Measurements from ENCODE around the gene EXOSC2.
A peak's percentile ranks its signal among the peaks of the same experiment; 100 is the strongest.

EXOSC2 gene

GRCh38 chr9:130698514-130698913 lies 4.9 kb downstream of the EXOSC2 start:
- DNase-seq: no peak

DNA sequence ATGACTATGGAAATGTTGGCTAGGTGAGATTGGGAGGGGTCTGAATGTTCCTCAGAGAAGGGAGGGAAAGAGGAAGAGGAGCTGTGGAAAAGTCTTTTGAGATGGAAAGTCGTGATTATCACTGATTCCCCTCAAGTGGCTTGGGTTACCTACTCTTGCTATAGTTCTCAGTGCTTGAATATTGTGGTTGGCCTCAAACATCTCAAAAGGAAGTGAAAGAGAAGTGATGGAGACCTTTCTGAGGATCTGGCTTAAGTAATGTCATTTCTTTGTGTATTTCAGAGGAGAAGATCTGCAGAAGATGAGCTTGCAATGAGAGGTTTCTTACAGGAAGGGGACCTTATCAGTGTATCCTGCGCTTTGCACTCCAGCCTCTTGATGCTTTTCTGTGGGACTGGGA lies 5.5 kb downstream of the EXOSC2 start:
- no peak for DNase-seq

- peak; percentile 70 for DNase-seq
These were observed 7.8 kb downstream of the EXOSC2 start for GRCh38 chr9:130701059-130702022.

- no peak for DNase-seq
These were observed 9.9 kb downstream of the EXOSC2 start for GRCh38 chr9:130703501-130703900.

DNA sequence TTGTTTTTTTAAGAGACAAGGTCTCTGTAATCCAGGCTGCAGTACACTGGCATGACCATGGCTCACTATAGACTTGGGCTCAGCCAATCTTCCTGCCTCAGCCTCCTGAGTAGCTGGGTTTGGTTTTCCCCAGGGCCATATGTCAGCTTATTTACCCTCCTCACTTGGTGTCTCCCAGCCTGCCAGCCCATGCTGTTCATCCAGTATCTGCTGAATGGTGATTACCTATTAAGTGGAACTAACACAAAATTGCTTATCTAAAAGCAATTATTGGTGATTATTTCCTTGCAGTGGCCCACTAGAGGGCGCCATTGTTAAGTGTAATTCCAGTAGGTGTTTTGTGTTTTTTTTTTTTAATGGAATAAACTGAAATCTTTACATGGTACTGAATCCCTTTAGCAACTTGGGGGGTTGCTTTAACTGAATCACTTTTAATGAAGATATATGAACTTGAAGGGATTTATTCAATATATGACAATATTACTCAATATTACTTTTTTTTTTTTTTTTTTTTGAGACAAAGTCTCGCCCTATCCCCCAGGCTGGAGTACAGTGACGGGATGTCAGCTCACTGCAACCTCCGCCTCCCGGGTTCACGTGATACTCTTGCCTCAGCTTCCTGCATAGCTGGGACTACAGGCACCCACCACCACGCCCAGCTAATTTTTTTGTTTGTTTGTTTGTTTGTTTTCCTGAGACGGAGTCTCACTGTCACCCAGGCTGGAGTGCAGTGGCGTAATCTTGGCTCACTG lies 13.8 kb downstream of the EXOSC2 start:
- DNase-seq: peak; percentile 60

DNA sequence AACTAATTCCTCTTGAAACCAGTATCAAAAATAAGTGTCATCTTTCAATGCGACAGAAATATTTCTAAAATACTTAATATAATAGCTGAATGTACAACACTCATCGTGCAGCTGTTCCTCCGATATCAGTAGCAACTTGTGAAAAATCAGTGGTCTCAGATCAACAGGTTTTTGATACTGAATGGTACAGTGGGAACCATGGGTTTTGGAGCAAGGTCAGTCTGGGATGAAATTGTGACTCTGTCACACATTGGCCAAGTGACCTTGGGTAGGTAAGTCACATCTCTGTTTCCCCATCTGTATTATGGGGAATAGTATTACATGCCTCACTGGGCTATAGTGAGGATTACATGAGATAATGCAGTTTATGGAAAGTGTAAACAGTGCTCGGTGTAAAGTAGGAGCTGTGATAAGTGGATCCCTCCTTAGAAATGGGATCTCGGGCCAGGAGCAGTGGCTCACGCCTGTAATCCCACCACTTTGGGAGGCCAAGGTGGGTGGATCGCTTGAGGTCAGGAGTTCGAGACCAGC lies 17.3 kb downstream of the EXOSC2 start:
- no peak for DNase-seq

DNA sequence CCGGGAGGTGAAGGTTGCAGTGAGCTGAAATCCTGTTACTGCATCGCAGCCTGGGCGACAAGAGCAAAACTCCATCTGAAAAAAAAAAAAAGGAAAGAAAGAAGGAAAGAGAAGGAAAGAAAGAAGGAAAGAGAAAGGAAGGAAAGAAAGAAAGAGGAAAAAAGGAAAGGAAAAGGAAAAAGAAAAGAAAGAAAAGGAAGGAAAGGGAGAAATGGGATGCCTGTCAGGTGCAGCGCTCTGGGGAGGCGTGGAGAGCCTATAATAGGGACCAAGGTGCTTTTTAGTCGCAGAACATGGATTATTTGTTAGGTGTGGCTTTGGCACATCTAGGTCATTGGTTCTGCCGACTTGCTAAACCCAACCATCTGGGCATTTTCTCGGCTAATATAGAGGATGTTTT lies 17.9 kb downstream of the EXOSC2 start:
- DNase-seq: no peak

DNA sequence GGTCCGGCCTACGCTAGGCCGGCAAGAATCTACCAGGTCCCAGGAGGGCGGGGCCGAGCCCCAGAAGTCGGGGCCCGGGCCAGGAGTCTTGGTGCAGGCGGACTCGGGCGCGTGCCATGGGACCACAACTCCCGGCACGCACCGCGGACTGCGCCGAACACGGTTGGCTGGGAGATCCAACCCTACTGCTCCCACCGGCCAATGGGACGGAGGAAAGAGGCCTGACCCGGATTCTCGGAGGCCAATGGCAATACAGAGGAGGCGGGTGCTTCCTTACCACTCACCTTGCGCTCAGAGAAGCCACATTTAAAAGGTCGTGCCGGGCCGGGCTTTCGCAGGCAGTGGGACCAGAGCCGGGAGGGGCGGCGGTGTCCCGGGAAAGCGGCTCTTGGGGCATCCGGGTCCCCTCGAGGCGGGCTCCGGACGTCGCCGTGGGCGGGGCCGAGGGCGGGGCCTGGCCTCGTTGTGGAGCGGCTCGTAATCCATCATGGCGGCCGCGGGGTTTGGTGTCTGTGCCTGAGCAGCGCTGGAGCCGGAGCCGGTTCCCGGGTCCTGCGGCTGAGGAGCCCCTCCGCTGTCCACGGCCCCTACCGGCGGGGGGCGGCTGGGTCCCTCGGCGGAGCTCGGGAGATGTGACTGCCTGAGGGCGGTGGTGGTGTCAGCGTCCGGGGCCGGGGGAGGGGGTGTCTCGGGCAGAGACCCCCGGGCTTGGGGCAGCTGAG lies 19.1 kb downstream of the EXOSC2 start:
- DNase-seq: peak; percentile 93

GRCh38 chr9:130713286-130713960 lies 19.8 kb downstream of the EXOSC2 start:
- no peak for DNase-seq

DNA sequence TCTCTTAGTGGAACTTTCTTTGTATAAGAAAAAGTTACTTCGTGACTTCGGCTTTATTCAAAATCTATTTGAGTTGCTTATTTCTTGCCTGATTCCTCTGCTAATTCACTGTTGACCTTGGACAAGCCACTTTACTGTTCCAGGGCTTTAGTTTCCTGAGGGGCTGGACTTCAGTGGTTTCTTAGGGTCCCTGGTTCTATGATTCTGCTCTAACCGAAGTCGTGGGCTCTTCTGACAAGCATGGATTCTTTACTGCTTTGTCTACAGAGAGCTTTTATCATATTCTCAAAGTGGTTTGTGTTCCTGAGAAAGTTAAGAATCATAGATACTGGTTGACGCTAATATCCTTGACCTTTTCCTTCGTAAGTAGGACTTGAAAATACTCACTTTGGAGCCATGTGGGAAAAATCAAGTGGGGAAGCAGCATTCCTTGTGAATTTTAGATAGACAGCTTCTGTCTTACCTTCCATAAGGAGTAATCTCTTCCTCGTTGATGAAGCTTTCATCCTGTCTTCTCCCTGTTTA lies 21.1 kb downstream of the EXOSC2 start:
- no peak for DNase-seq

DNA sequence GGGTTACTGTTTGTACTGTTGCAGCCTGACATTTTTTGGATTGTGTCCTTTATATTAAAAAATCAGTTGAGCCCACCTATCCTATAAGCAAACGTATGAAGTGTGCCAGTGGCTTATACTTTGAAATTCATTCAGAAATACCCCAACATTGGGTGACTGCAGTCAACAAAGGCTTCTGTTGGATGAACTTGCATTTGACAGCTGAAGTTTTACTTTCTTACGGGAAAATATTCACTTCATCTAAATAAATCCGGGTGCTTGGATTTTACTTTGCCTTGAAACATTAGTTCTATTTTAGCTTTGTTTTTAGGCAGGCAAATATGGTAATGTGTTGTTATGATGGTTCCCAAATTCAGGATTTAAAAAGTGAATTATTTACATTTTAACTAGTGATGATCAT lies 21.7 kb downstream of the EXOSC2 start:
- no peak for DNase-seq

- DNase-seq: no peak
These were observed 25.0 kb downstream of the EXOSC2 start for GRCh38 chr9:130718562-130718961.

- DNase-seq: no peak
These were observed 27.2 kb downstream of the EXOSC2 start for GRCh38 chr9:130720762-130721161.

DNA sequence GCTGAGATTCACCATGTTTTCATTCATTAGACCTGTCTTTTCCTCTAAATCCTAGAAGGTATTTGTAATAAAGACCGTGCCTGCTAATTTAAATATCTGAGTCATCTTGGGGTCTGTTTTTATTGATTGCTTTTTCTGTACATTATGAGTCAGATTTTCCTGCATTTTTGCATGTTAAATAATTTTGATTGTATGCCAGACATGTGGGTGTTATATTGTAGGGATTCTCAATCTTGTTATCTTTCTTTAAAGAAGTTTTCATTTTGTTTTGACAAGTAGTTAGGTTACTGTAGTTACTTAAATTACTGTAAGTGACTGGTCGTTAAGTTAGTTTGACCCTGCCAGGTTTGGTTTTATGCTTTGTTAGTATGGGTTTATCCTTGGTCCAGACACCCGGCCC lies 35.1 kb downstream of the EXOSC2 start:
- no peak for DNase-seq

GRCh38 chr9:130729145-130729544 lies 35.6 kb downstream of the EXOSC2 start:
- no peak for DNase-seq

- no peak for DNase-seq
These were observed 37.8 kb downstream of the EXOSC2 start for GRCh38 chr9:130731355-130731754.

DNA sequence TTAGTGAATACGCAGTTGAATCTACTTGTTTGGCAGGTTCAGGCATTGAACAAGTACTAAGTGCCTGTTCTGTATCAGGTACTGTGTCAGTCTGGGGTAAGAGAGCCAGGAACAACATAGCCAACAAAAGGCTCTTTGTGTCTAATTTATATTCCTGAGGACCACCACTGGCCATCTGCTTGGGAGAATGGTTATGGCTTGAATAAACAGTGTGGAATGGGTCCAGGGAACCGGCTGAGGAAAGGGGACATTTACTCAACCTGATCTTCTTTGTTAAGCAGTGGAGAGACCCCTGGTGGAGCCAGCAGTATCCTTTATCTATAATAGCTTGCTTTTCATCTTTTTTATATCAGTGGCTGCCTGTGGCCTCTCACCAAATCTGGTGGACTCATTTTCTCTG lies 38.6 kb downstream of the EXOSC2 start:
- no peak for DNase-seq

GRCh38 chr9:130732793-130733221 lies 39.2 kb downstream of the EXOSC2 start:
- no peak for DNase-seq

- no peak for DNase-seq
These were observed 42.0 kb downstream of the EXOSC2 start for GRCh38 chr9:130735566-130735965.

DNA sequence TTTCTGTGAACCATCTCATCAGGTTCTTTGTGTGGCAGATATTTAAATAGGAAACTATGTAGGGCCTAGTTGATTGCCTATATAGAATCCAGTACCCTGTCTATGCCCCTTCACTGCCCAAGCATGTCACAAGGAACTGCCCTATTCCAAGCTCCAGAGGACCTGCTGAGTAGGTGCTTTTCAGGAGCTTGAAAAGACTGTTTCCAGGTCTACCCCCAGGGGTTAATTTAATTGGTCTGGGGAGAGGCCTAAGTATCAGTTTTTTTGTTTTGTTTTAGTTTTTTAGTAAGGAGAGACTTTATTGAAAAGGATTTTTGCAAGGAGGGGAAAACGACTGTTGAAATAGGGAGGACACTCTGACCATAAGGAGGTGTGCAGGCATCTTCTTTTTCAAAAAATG lies 43.3 kb downstream of the EXOSC2 start:
- no peak for DNase-seq

DNA sequence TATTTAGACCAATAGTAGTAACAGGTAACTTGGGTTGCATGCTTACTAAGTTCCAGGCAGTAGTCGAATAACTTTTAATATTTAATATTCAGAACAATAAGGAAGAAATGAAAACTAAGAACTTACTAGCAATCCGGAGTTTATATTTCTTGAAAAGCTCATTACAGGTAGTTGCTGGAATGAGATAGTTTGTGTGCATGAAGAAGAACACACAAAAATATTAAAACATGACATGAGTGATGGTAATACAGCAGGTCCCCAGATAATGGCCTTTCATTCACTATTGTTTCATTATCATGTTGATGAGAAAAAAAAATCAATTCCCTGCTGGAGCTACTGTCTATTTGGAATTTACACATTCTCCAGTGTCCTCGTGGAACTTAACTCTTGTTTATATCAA lies 44.7 kb downstream of the EXOSC2 start:
- DNase-seq: no peak

GRCh38 chr9:130739081-130739480 lies 45.5 kb downstream of the EXOSC2 start:
- no peak for DNase-seq
